GM23338 (cell line): Measurements from ENCODE around the gene RBPJ. TPM values are rescaled to one million over a fixed set of nuclear protein-coding genes. Genes with fewer than 3 reads are reported as not detected.

Source experiments
- ATAC-seq: fragments of 200-7000 bp; cut with Tn5 transposase; 3 replicates; pipeline ENCODE4 v1.9.1; 2020
- DNase-seq: peaks from one replicate; pipeline ENCODE4 v3.0.0-alpha.2; 2015; ENCODE audit warnings: low spot score
- H2AFZ ChIP-seq: fragments of 200-600 bp; sonication (generic); 2 replicates; pipeline ENCODE4 v1.8.0; 2016; ENCODE audit warnings: antibody characterized with exemption, mild to moderate bottlenecking, moderate library complexity
- H3F3A ChIP-seq: fragments of 200-600 bp; sonication (generic); replicated peaks from 2 replicates; pipeline ENCODE4 v1.8.0; 2017; ENCODE audit warnings: antibody characterized with exemption, mixed run types, low read depth
- H3K27ac ChIP-seq: fragments of 200-600 bp; sonication (generic); 2 replicates; pipeline ENCODE4 v1.6.1; 2016; ENCODE audit warnings: low read depth
- H3K27me3 ChIP-seq: fragments of 200-600 bp; sonication (generic); 2 replicates; pipeline ENCODE4 v1.8.0; 2016; ENCODE audit warnings: mild to moderate bottlenecking, mixed run types, moderate library complexity; ENCODE audit not compliant: insufficient read depth
- H3K36me3 ChIP-seq: fragments of 200-600 bp; sonication (generic); 2 replicates; pipeline ENCODE4 v1.8.0; 2016; ENCODE audit warnings: mild to moderate bottlenecking; ENCODE audit not compliant: insufficient read depth
- H3K4me1 ChIP-seq: fragments of 200-600 bp; sonication (generic); 2 replicates; pipeline ENCODE4 v1.8.0; 2016; ENCODE audit warnings: mild to moderate bottlenecking, moderate library complexity; ENCODE audit not compliant: insufficient read depth
- H3K4me2 ChIP-seq: fragments of 200-600 bp; sonication (generic); 2 replicates; pipeline ENCODE4 v1.7.1; 2017; ENCODE audit warnings: mixed run types
- H3K4me3 ChIP-seq: fragments of 200-600 bp; sonication (generic); 2 replicates; pipeline ENCODE4 v1.6.1; 2016; ENCODE audit warnings: mixed run types
- H3K79me2 ChIP-seq: fragments of 200-600 bp; sonication (generic); replicated peaks from 2 replicates; pipeline ENCODE4 v1.8.0; 2017; ENCODE audit warnings: mild to moderate bottlenecking; ENCODE audit not compliant: insufficient read depth
- H3K9me2 ChIP-seq: fragments of 200-600 bp; sonication (generic); 2 replicates; pipeline ENCODE4 v1.8.0; 2017; ENCODE audit not compliant: insufficient read depth
- H4K20me1 ChIP-seq: fragments of 200-600 bp; sonication (generic); replicated peaks from 2 replicates; pipeline ENCODE4 v1.8.0; 2017; ENCODE audit warnings: mild to moderate bottlenecking; ENCODE audit not compliant: insufficient read depth
- H3K27ac Mint-ChIP-seq: 2 replicates; pipeline ENCODE4 v1.8.0; 2020; ENCODE audit warnings: inconsistent platforms, mild to moderate bottlenecking, moderate library complexity, mixed read lengths
- H3K27me3 Mint-ChIP-seq: 3 replicates; pipeline ENCODE4 v1.8.0; 2022; ENCODE audit warnings: low read depth, mild to moderate bottlenecking, moderate library complexity, mixed read lengths, inconsistent platforms; ENCODE audit not compliant: insufficient read depth, poor library complexity
- H3K36me3 Mint-ChIP-seq: 3 replicates; pipeline ENCODE4 v1.8.0; 2021; ENCODE audit warnings: low read depth, mild to moderate bottlenecking, inconsistent platforms, moderate library complexity, mixed read lengths
- H3K4me1 Mint-ChIP-seq: 3 replicates; pipeline ENCODE4 v1.8.0; 2020; ENCODE audit warnings: mild to moderate bottlenecking, inconsistent platforms, mixed read lengths
- H3K4me3 Mint-ChIP-seq: 3 replicates; pipeline ENCODE4 v1.8.0; 2021; ENCODE audit warnings: moderate library complexity, mild to moderate bottlenecking, inconsistent platforms, mixed read lengths
- H3K9me3 Mint-ChIP-seq: 3 replicates; pipeline ENCODE4 v1.8.0; 2020; ENCODE audit warnings: moderate library complexity, mild to moderate bottlenecking, inconsistent platforms, mixed read lengths
- CTCF ChIP-seq, 2 experiments: fragments of 200-600 bp in 1 of 2; sonication (generic) in 1 of 2; conservative IDR thresholded peaks; 2 replicates each; pipeline versions ENCODE4 v1.5.1 to v1.6.1; 2016 to 2017; ENCODE audit warnings: antibody characterized with exemption in 2 of 2, low read depth in 2 of 2, mild to moderate bottlenecking in 2 of 2, moderate library complexity in 1 of 2
- EZH2 ChIP-seq: fragments of 200-600 bp; sonication (generic); IDR thresholded peaks from one replicate; pipeline ENCODE4 v1.8.0; 2017; ENCODE audit warnings: antibody characterized with exemption, mild to moderate bottlenecking, low read depth; ENCODE audit not compliant: unreplicated experiment
- JUNB ChIP-seq: IDR thresholded peaks from one replicate; pipeline ENCODE4 v1.6.1; 2016; ENCODE audit warnings: antibody characterized with exemption; ENCODE audit not compliant: unreplicated experiment
- NANOG ChIP-seq: IDR thresholded peaks from 2 replicates; pipeline ENCODE4 v1.6.1; 2016; ENCODE audit warnings: antibody characterized with exemption, borderline replicate concordance
- REST ChIP-seq: IDR thresholded peaks from one replicate; pipeline ENCODE4 v1.6.1; 2018; ENCODE audit warnings: antibody characterized with exemption; ENCODE audit not compliant: unreplicated experiment
- STAT1 ChIP-seq: IDR thresholded peaks from one replicate; pipeline ENCODE4 v1.6.1; 2016; ENCODE audit warnings: antibody characterized with exemption; ENCODE audit not compliant: unreplicated experiment
- ZNF331 ChIP-seq: fragments of 250-450 bp; sonication (Bioruptor Pico); IDR thresholded peaks from 2 replicates; pipeline ENCODE4 v1.5.0; 2020; ENCODE audit warnings: low read depth, mild to moderate bottlenecking, moderate library complexity
- ZNF462 ChIP-seq: fragments of 250-450 bp; sonication (Bioruptor Pico); IDR thresholded peaks from 2 replicates; pipeline ENCODE4 v1.5.0; 2020; ENCODE audit warnings: mild to moderate bottlenecking, moderate library complexity
- polyA plus RNA-seq: library from polyadenylated mRNA; unstranded; fragments of >200 nt; fragmentation: Nextera tagmentation; extraction: Ambion mirVana; gene quantifications from 2 replicates; pipeline ENCODE4 v1.2.1, GENCODE V29; 2016
- total RNA-seq: library from RNA; depleted of rRNA; stranded (reverse); fragments of >200 nt; shearing (Covaris generic); gene quantifications from 2 replicates; pipeline ENCODE4 v1.2.3, GENCODE V29; 2014

The RBPJ gene
- total and polyA plus RNA-seq, 2 experiments from 2014 or later = 212 to 457 TPM

- TF ChIP-seq ZNF462 (CRISPR knock-in tag) (no peak), REST (no peak), ZNF331 (no peak), STAT1 (no peak), EZH2 (no peak)
Measured at GRCh38 chr4:26424153-26424552, 103.3 kb downstream of the RBPJ start (continued).

- Mint-ChIP-seq H3K27ac (no peak overlapping the region), H3K36me3 (peaks cover 61% of the 10 kb centered on the region), H3K9me3 (no peaks in the 10 kb centered on the region), H3K4me1 (peaks cover 33% of the 10 kb centered on the region), H3K4me3 (no peak overlapping the region), H3K27me3 (peaks cover 3% of the 10 kb centered on the region)
- DNase-seq (no peak), ATAC-seq (no peak)
- Histone ChIP-seq H3K27ac (no peak overlapping the region), H3K36me3 (peaks cover 18% of the 10 kb centered on the region), H4K20me1 (no peaks in the 10 kb centered on the region), H3K4me2 (no peak overlapping the region), H3K27me3 (no peaks in the 10 kb centered on the region), H3K4me1 (peaks cover 30% of the 10 kb centered on the region), H2AFZ (no peak overlapping the region), H3K9me2 (no peaks in the 10 kb centered on the region), H3K4me3 (no peak overlapping the region), H3F3A (no peaks in the 10 kb centered on the region), H3K79me2 (peaks cover 36% of the 10 kb centered on the region)
- TF ChIP-seq ZNF331 (no peak), NANOG (no peak), JUNB (no peak), CTCF (conservative IDR thresholded peaks at IDR 0.05; ENCODE audit: low read depth in 2 of 2) (peak in 1 of 2 experiments; percentile 38; a peak in 2 of 4 replicates)
Measured at GRCh38 chr4:26424838-26425237, 104.0 kb downstream of the RBPJ start.
